ENCODE data around the gene SEC61B.

DNA sequence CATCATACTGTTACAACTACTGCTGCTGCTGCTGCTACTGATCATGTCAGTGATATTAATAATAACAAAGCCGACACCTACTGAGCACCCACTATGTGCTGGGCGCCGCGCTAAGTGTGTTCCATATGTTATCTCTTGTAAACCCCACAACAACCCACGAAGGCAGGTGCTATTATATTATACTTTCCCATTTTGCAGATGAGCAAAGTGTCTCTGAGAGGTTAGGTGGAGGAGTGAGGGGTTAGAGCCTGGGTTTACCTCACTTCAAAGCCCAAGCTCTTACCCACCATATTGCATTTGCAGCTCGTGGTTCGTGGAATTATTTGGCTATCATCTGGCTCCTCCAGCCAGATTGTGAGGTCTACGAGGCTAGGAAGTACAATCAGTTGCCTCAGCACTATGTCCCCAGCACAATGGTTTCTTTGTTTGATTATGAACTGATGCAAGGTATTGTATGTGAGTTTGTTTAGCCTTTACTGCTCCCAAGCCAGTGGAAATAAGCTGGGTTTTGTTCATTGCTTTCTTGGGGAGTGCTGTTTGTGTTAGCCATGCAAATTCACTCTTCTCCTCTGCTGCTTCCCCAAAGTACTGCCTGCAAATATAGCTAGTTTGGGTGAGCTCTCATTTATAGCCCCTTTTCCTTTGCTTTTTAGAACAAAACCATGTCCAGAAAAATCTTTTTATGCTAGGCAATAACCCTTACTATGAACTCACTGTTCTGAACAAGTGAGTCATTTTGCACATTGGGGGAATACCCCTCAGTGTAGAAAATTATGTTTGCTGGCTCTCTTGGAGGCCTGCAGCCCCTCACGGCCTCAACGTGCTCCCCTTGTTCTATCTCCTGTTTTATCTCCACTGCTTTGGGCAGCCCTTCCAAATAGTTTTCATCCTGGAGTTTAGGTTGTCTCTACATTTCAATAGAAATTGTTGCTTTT, 48.2 kb upstream of the SEC61B start:
- TF ChIP-seq, protein P1, sequence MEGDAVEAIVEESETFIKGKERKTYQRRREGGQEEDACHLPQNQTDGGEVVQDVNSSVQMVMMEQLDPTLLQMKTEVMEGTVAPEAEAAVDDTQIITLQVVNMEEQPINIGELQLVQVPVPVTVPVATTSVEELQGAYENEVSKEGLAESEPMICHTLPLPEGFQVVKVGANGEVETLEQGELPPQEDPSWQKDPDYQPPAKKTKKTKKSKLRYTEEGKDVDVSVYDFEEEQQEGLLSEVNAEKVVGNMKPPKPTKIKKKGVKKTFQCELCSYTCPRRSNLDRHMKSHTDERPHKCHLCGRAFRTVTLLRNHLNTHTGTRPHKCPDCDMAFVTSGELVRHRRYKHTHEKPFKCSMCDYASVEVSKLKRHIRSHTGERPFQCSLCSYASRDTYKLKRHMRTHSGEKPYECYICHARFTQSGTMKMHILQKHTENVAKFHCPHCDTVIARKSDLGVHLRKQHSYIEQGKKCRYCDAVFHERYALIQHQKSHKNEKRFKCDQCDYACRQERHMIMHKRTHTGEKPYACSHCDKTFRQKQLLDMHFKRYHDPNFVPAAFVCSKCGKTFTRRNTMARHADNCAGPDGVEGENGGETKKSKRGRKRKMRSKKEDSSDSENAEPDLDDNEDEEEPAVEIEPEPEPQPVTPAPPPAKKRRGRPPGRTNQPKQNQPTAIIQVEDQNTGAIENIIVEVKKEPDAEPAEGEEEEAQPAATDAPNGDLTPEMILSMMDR (IDR thresholded peaks at IDR 0.05), result no peak
- no peak for TF ChIP-seq POLR2A (IDR thresholded peaks at IDR 0.05)

Data from adrenal gland (tissue), 5 donors.